SU-DHL-6 (cell line): ENCODE measurements around the gene ZNF664.

Experiments used
- H2AFZ ChIP-seq: fragments of 200-600 bp; sonication (generic); 2 replicates; pipeline ENCODE4 v1.6.1; 2014; ENCODE audit warnings: low read depth, mild to moderate bottlenecking, moderate library complexity, mixed read lengths, antibody characterized with exemption, low read length; ENCODE audit not compliant: severe bottlenecking
- H3F3A ChIP-seq: fragments of 200-600 bp; shearing (Covaris generic); 2 replicates; pipeline ENCODE4 v1.6.0; 2016; ENCODE audit warnings: antibody characterized with exemption, mild to moderate bottlenecking; ENCODE audit not compliant: insufficient read depth
- H3K27ac ChIP-seq: fragments of 200-600 bp; sonication (generic); 2 replicates; pipeline ENCODE4 v1.5.1; 2016; ENCODE audit warnings: low read depth, mild to moderate bottlenecking, low read length, moderate library complexity, mixed read lengths
- H3K27me3 ChIP-seq: fragments of 200-600 bp; sonication (generic), shearing (Covaris generic); 2 replicates; pipeline ENCODE4 v1.6.0; 2014; ENCODE audit warnings: mild to moderate bottlenecking, low read length
- H3K36me3 ChIP-seq: fragments of 200-600 bp; sonication (generic); 2 replicates; pipeline ENCODE4 v1.6.1; 2014; ENCODE audit warnings: mild to moderate bottlenecking, low read length, mixed read lengths
- H3K4me2 ChIP-seq: fragments of 300-600, 200-600 bp; shearing (Covaris generic), sonication (generic); 2 replicates; pipeline ENCODE4 v1.6.0; 2014; ENCODE audit warnings: low read length, low read depth, mild to moderate bottlenecking; ENCODE audit not compliant: poor library complexity, severe bottlenecking
- H3K4me3 ChIP-seq: fragments of 200-600 bp; sonication (generic); 2 replicates; pipeline ENCODE4 v1.5.1; 2014; ENCODE audit warnings: antibody characterized with exemption, low read length, mild to moderate bottlenecking, mixed read lengths; ENCODE audit not compliant: insufficient read depth, poor library complexity, severe bottlenecking
- H3K79me2 ChIP-seq: fragments of 200-600 bp; sonication (generic); 2 replicates; pipeline ENCODE4 v1.6.1; 2014; ENCODE audit warnings: mild to moderate bottlenecking, low read length, moderate library complexity; ENCODE audit not compliant: insufficient read depth
- H3K9ac ChIP-seq: fragments of 200-600 bp; sonication (generic); 2 replicates; pipeline ENCODE4 v1.7.0; 2014; ENCODE audit warnings: mild to moderate bottlenecking, low read length
- H3K9me2 ChIP-seq: fragments of 200-600 bp; sonication (generic); replicated peaks from 2 replicates; pipeline ENCODE4 v1.6.1; 2014; ENCODE audit warnings: low read length; ENCODE audit not compliant: insufficient read depth
- H3K9me3 ChIP-seq: fragments of 200-600 bp; sonication (generic); 2 replicates; pipeline ENCODE4 v1.6.1; 2014; ENCODE audit warnings: low read length, mixed read lengths; ENCODE audit not compliant: insufficient read depth
- H4K20me1 ChIP-seq: fragments of 200-600 bp; sonication (generic); 2 replicates; pipeline ENCODE4 v1.6.1; 2014; ENCODE audit warnings: low read depth, mild to moderate bottlenecking, antibody characterized with exemption, low read length, moderate library complexity, mixed read lengths
- EZH2phosphoT487 ChIP-seq: fragments of 200-600 bp; sonication (generic), shearing (Covaris generic); conservative IDR thresholded peaks from 2 replicates; pipeline ENCODE4 v1.6.1; 2018; ENCODE audit warnings: mild to moderate bottlenecking, antibody characterized with exemption, low read length, moderate library complexity, mixed read lengths
- TF ChIP-seq, protein P1 (sequence below): fragments of 200-600 bp; sonication (generic); IDR thresholded peaks from one replicate; pipeline ENCODE4 v1.5.1; 2017; ENCODE audit warnings: antibody characterized with exemption, mild to moderate bottlenecking, low read length, moderate library complexity; ENCODE audit not compliant: insufficient read depth, poor library complexity, severe bottlenecking

ZNF664 gene

DNA sequence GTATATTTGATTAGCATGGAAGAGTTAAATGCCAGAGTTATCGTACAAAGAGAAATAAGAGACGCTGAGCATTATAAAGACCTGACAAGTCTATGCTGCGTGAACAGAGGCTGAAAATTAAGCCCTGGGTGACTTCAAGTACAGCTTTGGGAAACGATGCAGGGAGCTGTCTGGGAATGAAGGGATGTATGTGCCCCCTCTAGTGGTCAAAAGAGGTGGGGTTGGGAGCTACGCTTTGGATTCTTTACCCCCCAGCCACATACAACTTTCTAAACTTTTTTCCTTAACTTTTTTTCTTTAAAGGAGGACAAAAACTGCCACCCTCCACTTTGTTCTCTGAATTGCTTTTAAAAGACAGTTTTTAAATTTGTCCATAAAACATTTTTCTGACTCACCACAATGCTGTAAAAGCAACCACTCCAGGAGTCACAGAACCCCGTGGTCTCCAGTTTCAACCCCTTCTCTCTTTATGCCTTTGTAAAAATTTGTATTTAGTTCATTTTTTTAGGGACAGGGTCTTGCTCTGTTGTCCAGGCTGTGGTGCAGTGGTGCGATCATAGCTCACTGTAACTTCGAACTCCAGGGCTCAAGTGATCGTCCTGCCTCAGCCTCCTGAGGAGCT lies 59.4 kb downstream of the ZNF664 start:
- Histone ChIP-seq H3K4me2 (no peak overlapping the region), H4K20me1 (no peaks in the 10 kb centered on the region), H3K79me2 (no peaks in the 10 kb centered on the region), H3K9me3 (no peaks in the 10 kb centered on the region), H2AFZ (no peak overlapping the region), H3K27ac (no peak overlapping the region), H3K36me3 (no peaks in the 10 kb centered on the region), H3K9me2 (no peaks in the 10 kb centered on the region), H3K4me3 (no peak overlapping the region), H3F3A (no peaks in the 10 kb centered on the region), H3K9ac (no peak overlapping the region), H3K27me3 (no peaks in the 10 kb centered on the region)
- TF ChIP-seq, protein P1, sequence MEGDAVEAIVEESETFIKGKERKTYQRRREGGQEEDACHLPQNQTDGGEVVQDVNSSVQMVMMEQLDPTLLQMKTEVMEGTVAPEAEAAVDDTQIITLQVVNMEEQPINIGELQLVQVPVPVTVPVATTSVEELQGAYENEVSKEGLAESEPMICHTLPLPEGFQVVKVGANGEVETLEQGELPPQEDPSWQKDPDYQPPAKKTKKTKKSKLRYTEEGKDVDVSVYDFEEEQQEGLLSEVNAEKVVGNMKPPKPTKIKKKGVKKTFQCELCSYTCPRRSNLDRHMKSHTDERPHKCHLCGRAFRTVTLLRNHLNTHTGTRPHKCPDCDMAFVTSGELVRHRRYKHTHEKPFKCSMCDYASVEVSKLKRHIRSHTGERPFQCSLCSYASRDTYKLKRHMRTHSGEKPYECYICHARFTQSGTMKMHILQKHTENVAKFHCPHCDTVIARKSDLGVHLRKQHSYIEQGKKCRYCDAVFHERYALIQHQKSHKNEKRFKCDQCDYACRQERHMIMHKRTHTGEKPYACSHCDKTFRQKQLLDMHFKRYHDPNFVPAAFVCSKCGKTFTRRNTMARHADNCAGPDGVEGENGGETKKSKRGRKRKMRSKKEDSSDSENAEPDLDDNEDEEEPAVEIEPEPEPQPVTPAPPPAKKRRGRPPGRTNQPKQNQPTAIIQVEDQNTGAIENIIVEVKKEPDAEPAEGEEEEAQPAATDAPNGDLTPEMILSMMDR: peak; percentile 77
- no peak for TF ChIP-seq EZH2phosphoT487

GRCh38 chr12:124033859-124034258 lies 60.8 kb downstream of the ZNF664 start:
- H3K79me2 ChIP-seq: no peaks in the 10 kb centered on the region
- no peaks in the 10 kb centered on the region for H3K9me2 ChIP-seq
- no peak overlapping the region for H3K9ac ChIP-seq
- no peaks in the 10 kb centered on the region for H3K27me3 ChIP-seq
- TF ChIP-seq, protein P1: no peak
- no peak for TF ChIP-seq EZH2phosphoT487
- H4K20me1 ChIP-seq: no peaks in the 10 kb centered on the region
- no peak overlapping the region for H2AFZ ChIP-seq
- H3K9me3 ChIP-seq: no peaks in the 10 kb centered on the region
- H3K4me3 ChIP-seq: no peak overlapping the region
- H3K36me3 ChIP-seq: no peaks in the 10 kb centered on the region
- H3K4me2 ChIP-seq: no peak overlapping the region
- no peaks in the 10 kb centered on the region for H3F3A ChIP-seq
- H3K27ac ChIP-seq: no peak overlapping the region

DNA sequence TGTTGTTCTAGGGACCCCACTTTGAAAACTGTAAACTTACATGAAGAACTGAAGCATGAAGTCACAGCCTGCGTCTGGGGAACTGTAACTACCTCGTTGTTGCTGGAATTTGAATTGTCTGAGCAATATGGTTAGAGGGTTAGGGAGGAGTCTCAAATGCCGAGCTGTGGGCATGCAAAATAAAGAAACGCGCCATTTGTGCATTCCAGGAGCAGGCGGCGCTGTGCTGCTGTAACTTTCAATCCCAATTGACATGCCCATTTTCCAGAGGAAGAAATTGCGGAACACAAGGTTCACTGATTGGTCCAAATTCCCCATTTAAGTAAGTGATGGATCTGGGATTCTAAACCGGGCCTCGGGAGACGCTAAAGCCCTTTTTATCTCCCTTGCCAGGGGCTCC lies 61.3 kb downstream of the ZNF664 start:
- Histone ChIP-seq H3K27me3 (no peaks in the 10 kb centered on the region), H3K27ac (no peak overlapping the region)

More for the DNA sequence above, 61.3 kb downstream of the ZNF664 start:
- Histone ChIP-seq H3K9ac (no peak overlapping the region), H3K36me3 (no peaks in the 10 kb centered on the region), H3K9me3 (no peaks in the 10 kb centered on the region), H3K4me3 (no peak overlapping the region), H3K79me2 (no peaks in the 10 kb centered on the region), H4K20me1 (no peaks in the 10 kb centered on the region), H3K4me2 (no peak overlapping the region), H3F3A (no peaks in the 10 kb centered on the region), H2AFZ (no peak overlapping the region), H3K9me2 (no peaks in the 10 kb centered on the region)
- TF ChIP-seq EZH2phosphoT487: no peak
- TF ChIP-seq, protein P1: no peak
